SU-DHL-6 (cell line): ENCODE results near the gene VWA2.

Experiments used
- H2AFZ ChIP-seq: fragments of 200-600 bp; sonication (generic); 2 replicates; pipeline ENCODE4 v1.6.1; 2014; ENCODE audit warnings: low read depth, mild to moderate bottlenecking, moderate library complexity, mixed read lengths, antibody characterized with exemption, low read length; ENCODE audit not compliant: severe bottlenecking
- H3F3A ChIP-seq: fragments of 200-600 bp; shearing (Covaris generic); 2 replicates; pipeline ENCODE4 v1.6.0; 2016; ENCODE audit warnings: antibody characterized with exemption, mild to moderate bottlenecking; ENCODE audit not compliant: insufficient read depth
- H3K27ac ChIP-seq: fragments of 200-600 bp; sonication (generic); 2 replicates; pipeline ENCODE4 v1.5.1; 2016; ENCODE audit warnings: low read depth, mild to moderate bottlenecking, low read length, moderate library complexity, mixed read lengths
- H3K27me3 ChIP-seq: fragments of 200-600 bp; sonication (generic), shearing (Covaris generic); 2 replicates; pipeline ENCODE4 v1.6.0; 2014; ENCODE audit warnings: mild to moderate bottlenecking, low read length
- H3K36me3 ChIP-seq: fragments of 200-600 bp; sonication (generic); 2 replicates; pipeline ENCODE4 v1.6.1; 2014; ENCODE audit warnings: mild to moderate bottlenecking, low read length, mixed read lengths
- H3K4me2 ChIP-seq: fragments of 300-600, 200-600 bp; shearing (Covaris generic), sonication (generic); 2 replicates; pipeline ENCODE4 v1.6.0; 2014; ENCODE audit warnings: low read length, low read depth, mild to moderate bottlenecking; ENCODE audit not compliant: poor library complexity, severe bottlenecking
- H3K4me3 ChIP-seq: fragments of 200-600 bp; sonication (generic); 2 replicates; pipeline ENCODE4 v1.5.1; 2014; ENCODE audit warnings: antibody characterized with exemption, low read length, mild to moderate bottlenecking, mixed read lengths; ENCODE audit not compliant: insufficient read depth, poor library complexity, severe bottlenecking
- H3K79me2 ChIP-seq: fragments of 200-600 bp; sonication (generic); 2 replicates; pipeline ENCODE4 v1.6.1; 2014; ENCODE audit warnings: mild to moderate bottlenecking, low read length, moderate library complexity; ENCODE audit not compliant: insufficient read depth
- H3K9ac ChIP-seq: fragments of 200-600 bp; sonication (generic); 2 replicates; pipeline ENCODE4 v1.7.0; 2014; ENCODE audit warnings: mild to moderate bottlenecking, low read length
- H3K9me2 ChIP-seq: fragments of 200-600 bp; sonication (generic); replicated peaks from 2 replicates; pipeline ENCODE4 v1.6.1; 2014; ENCODE audit warnings: low read length; ENCODE audit not compliant: insufficient read depth
- H3K9me3 ChIP-seq: fragments of 200-600 bp; sonication (generic); 2 replicates; pipeline ENCODE4 v1.6.1; 2014; ENCODE audit warnings: low read length, mixed read lengths; ENCODE audit not compliant: insufficient read depth
- H4K20me1 ChIP-seq: fragments of 200-600 bp; sonication (generic); 2 replicates; pipeline ENCODE4 v1.6.1; 2014; ENCODE audit warnings: low read depth, mild to moderate bottlenecking, antibody characterized with exemption, low read length, moderate library complexity, mixed read lengths
- CTCF ChIP-seq: fragments of 200-600 bp; sonication (generic); IDR thresholded peaks from one replicate; pipeline ENCODE4 v1.5.1; 2017; ENCODE audit warnings: antibody characterized with exemption, mild to moderate bottlenecking, low read length, moderate library complexity; ENCODE audit not compliant: insufficient read depth, poor library complexity, severe bottlenecking
- EZH2phosphoT487 ChIP-seq: fragments of 200-600 bp; sonication (generic), shearing (Covaris generic); conservative IDR thresholded peaks from 2 replicates; pipeline ENCODE4 v1.6.1; 2018; ENCODE audit warnings: mild to moderate bottlenecking, antibody characterized with exemption, low read length, moderate library complexity, mixed read lengths

The VWA2 gene

GRCh38 chr10:114242235-114242634 lies 3.2 kb downstream of the VWA2 start:
- H3K9me2 ChIP-seq: no peaks in the 10 kb centered on the region
- no peak overlapping the region for H2AFZ ChIP-seq
- no peak overlapping the region for H3K27ac ChIP-seq
- no peak overlapping the region for H3K4me2 ChIP-seq
- no peaks in the 10 kb centered on the region for H3F3A ChIP-seq
- no peaks in the 10 kb centered on the region for H4K20me1 ChIP-seq
- no peak overlapping the region for H3K9ac ChIP-seq
- H3K36me3 ChIP-seq: no peaks in the 10 kb centered on the region
- H3K9me3 ChIP-seq: no peaks in the 10 kb centered on the region
- H3K27me3 ChIP-seq: no peaks in the 10 kb centered on the region
- H3K4me3 ChIP-seq: no peak overlapping the region
- no peak for TF ChIP-seq CTCF
- no peak for TF ChIP-seq EZH2phosphoT487
- H3K79me2 ChIP-seq: no peaks in the 10 kb centered on the region

- Histone ChIP-seq H4K20me1 (no peaks in the 10 kb centered on the region), H3K4me3 (no peak overlapping the region), H3K9me2 (no peaks in the 10 kb centered on the region), H3K4me2 (no peak overlapping the region), H2AFZ (no peak overlapping the region), H3F3A (no peaks in the 10 kb centered on the region), H3K9me3 (no peaks in the 10 kb centered on the region), H3K27ac (no peak overlapping the region), H3K9ac (no peak overlapping the region), H3K27me3 (no peaks in the 10 kb centered on the region), H3K79me2 (no peaks in the 10 kb centered on the region), H3K36me3 (no peaks in the 10 kb centered on the region)
- TF ChIP-seq EZH2phosphoT487: no peak
- TF ChIP-seq CTCF: no peak
Observed at GRCh38 chr10:114243661-114244060, 4.6 kb downstream of the VWA2 start.

- Histone ChIP-seq H3K9ac (no peak overlapping the region), H3K9me3 (no peaks in the 10 kb centered on the region), H3F3A (no peaks in the 10 kb centered on the region), H3K27me3 (no peaks in the 10 kb centered on the region), H3K36me3 (no peaks in the 10 kb centered on the region), H4K20me1 (no peaks in the 10 kb centered on the region), H3K4me3 (no peak overlapping the region), H3K4me2 (no peak overlapping the region), H2AFZ (no peak overlapping the region), H3K79me2 (no peaks in the 10 kb centered on the region), H3K9me2 (no peaks in the 10 kb centered on the region), H3K27ac (no peak overlapping the region)
- TF ChIP-seq CTCF (no peak), EZH2phosphoT487 (no peak)
Observed at GRCh38 chr10:114244126-114244525, 5.1 kb downstream of the VWA2 start.
